ENCODE results near the gene TNIP3. TPM values are rescaled to one million over a fixed set of nuclear protein-coding genes. Genes with fewer than 3 reads are reported as not detected.

The TNIP3 gene
- total RNA-seq, 1 experiment from 2014 or later = not detected

DNA sequence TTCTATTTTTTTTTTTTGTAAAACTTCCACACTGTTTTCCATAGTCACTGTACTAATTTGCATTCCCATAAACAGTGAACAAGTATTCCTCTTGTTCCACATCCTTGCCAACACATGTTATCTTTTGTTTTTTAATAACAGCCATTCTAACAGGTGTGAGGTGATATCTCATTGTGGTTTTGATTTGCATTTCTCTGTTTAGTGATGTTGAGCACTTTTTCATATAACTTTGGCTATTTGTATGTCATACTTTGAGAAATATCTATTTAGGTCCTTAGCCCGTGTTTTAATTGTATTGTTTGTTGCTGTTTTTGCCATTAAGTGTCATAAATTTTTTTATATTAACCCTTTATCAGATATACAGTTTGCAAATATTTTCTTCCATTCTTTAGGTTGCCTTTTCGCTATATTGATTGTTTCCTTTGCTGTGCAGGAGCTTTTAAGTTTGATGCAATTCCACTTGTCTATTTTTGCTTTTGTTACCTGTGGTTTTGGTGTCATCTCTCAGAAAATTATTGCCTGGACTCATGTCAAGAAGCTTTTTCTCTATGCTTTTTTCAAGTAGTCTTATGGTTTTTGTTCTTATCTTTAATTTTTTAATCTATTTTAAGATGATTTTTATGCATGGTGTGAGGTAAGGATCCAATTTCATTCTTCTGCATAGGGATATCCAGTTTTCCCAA lies 63.9 kb downstream of the TNIP3 start:
- H3K9me3 Mint-ChIP-seq (ENCODE audit: low read depth, unreplicated experiment) = no peaks in the 10 kb centered on the region
- H3K27me3 Mint-ChIP-seq (ENCODE audit: unreplicated experiment) = no peaks in the 10 kb centered on the region
- H3K4me3 Mint-ChIP-seq (ENCODE audit: low read depth, unreplicated experiment) = no peak overlapping the region
- no peak for DNase-seq
- H3K36me3 Mint-ChIP-seq (ENCODE audit: insufficient read depth, unreplicated experiment) = no peaks in the 10 kb centered on the region
- intact Hi-C loops (cut with micrococcal nuclease; ENCODE audit: unreplicated experiment) = no loop called here
- CTCF ChIA-PET = no interaction called here
- no TSS peak for BruUV-seq (replicated peaks)
- H3K4me1 Mint-ChIP-seq (ENCODE audit: low read depth, unreplicated experiment) = no peaks in the 10 kb centered on the region
- TF ChIP-seq, protein P1, sequence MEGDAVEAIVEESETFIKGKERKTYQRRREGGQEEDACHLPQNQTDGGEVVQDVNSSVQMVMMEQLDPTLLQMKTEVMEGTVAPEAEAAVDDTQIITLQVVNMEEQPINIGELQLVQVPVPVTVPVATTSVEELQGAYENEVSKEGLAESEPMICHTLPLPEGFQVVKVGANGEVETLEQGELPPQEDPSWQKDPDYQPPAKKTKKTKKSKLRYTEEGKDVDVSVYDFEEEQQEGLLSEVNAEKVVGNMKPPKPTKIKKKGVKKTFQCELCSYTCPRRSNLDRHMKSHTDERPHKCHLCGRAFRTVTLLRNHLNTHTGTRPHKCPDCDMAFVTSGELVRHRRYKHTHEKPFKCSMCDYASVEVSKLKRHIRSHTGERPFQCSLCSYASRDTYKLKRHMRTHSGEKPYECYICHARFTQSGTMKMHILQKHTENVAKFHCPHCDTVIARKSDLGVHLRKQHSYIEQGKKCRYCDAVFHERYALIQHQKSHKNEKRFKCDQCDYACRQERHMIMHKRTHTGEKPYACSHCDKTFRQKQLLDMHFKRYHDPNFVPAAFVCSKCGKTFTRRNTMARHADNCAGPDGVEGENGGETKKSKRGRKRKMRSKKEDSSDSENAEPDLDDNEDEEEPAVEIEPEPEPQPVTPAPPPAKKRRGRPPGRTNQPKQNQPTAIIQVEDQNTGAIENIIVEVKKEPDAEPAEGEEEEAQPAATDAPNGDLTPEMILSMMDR (IDR thresholded peaks at IDR 0.05; ENCODE audit: unreplicated experiment) = no peak
- H3K27ac Mint-ChIP-seq (ENCODE audit: unreplicated experiment) = no peak overlapping the region

DNA sequence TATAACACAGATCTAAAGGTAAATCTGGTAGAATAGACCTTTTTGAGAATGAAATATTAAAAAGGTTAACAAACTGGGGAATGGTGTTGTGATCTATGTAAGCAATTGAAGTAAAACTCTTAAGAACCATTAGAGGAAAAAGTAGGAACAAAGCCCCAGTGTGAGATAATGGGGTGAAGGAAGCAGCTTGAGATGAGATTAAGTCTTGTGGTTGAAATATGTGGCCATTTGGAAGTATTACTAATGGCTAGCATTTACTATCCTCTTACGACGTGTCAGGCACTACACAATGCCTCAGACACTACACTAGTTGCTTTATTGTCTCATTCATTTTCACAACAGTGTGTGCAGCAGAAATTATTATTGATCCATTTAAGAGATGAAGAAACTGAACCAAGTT lies 65.9 kb downstream of the TNIP3 start:
- no peaks in the 10 kb centered on the region for H3K4me1 Mint-ChIP-seq (ENCODE audit: low read depth, unreplicated experiment)
- no peak overlapping the region for H3K27ac Mint-ChIP-seq (ENCODE audit: unreplicated experiment)
- no peaks in the 10 kb centered on the region for H3K27me3 Mint-ChIP-seq (ENCODE audit: unreplicated experiment)
- CTCF ChIA-PET = no interaction called here
- DNase-seq = no peak
- H3K4me3 Mint-ChIP-seq (ENCODE audit: low read depth, unreplicated experiment) = no peak overlapping the region
- TF ChIP-seq, protein P1 (IDR thresholded peaks at IDR 0.05; ENCODE audit: unreplicated experiment) = no peak
- H3K36me3 Mint-ChIP-seq (ENCODE audit: insufficient read depth, unreplicated experiment) = no peaks in the 10 kb centered on the region
- no TSS peak for BruUV-seq (replicated peaks)
- no peaks in the 10 kb centered on the region for H3K9me3 Mint-ChIP-seq (ENCODE audit: low read depth, unreplicated experiment)
- intact Hi-C loops (cut with micrococcal nuclease; ENCODE audit: unreplicated experiment) = loop anchor here (10.0 kb wide), 1 partner anchor 207 kb away; no protein-coding TSS in a partner anchor

DNA sequence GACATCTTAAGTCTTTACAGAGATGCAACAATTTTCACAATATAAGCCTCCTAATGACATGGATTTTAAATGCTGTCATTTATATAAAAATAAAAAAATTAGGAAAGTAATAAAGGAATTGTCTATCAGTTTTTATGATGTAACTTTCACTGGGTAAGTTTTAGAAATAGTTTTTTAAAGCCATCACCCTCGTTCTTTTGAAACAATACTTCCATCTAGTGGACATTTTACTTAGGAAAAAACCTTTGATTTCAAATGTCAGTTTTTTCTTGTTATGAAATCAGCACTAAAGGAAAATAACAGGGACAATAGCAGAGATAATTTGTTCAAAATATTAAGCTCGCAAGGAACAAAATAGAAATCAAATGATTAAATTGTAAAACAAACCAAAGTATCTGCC lies 67.5 kb downstream of the TNIP3 start:
- Mint-ChIP-seq H3K4me3 (ENCODE audit: low read depth, unreplicated experiment) (no peak overlapping the region), H3K36me3 (ENCODE audit: insufficient read depth, unreplicated experiment) (no peaks in the 10 kb centered on the region), H3K27me3 (ENCODE audit: unreplicated experiment) (no peaks in the 10 kb centered on the region), H3K9me3 (ENCODE audit: low read depth, unreplicated experiment) (no peaks in the 10 kb centered on the region), H3K4me1 (ENCODE audit: low read depth, unreplicated experiment) (no peaks in the 10 kb centered on the region), H3K27ac (ENCODE audit: unreplicated experiment) (no peak overlapping the region)
- no TSS peak for BruUV-seq (replicated peaks)
- no peak for DNase-seq
- TF ChIP-seq, protein P1 (IDR thresholded peaks at IDR 0.05; ENCODE audit: unreplicated experiment) = peak; percentile 17
- intact Hi-C loops (cut with micrococcal nuclease; ENCODE audit: unreplicated experiment) = loop anchor here (1.0 to 10.0 kb wide), 5 partner anchors 172 to 1025 kb away; no protein-coding TSS in a partner anchor
- CTCF ChIA-PET = no interaction called here

DNA sequence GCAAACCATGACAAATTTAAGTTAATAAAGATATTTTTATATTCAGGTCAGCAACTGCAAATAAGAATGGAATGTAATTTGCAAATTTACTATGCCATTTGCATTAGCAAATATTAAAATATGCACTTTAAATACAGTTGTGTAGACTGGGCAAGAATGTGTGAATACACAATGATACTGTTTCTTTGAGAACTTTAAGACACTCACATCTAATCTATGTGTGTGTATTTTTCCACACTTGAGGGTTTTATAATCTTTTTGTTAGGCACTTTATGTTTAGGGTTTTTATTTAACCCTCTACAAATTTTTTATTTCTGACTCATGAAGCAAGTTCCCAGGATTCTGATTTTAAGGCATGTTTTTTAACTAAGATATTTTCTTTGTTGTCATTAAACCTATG lies 67.9 kb downstream of the TNIP3 start:
- Mint-ChIP-seq H3K4me3 (ENCODE audit: low read depth, unreplicated experiment) (no peak overlapping the region), H3K4me1 (ENCODE audit: low read depth, unreplicated experiment) (no peaks in the 10 kb centered on the region), H3K27ac (ENCODE audit: unreplicated experiment) (no peak overlapping the region), H3K27me3 (ENCODE audit: unreplicated experiment) (no peaks in the 10 kb centered on the region), H3K36me3 (ENCODE audit: insufficient read depth, unreplicated experiment) (no peaks in the 10 kb centered on the region), H3K9me3 (ENCODE audit: low read depth, unreplicated experiment) (no peaks in the 10 kb centered on the region)
- DNase-seq = no peak
- intact Hi-C loops (cut with micrococcal nuclease; ENCODE audit: unreplicated experiment) = loop anchor here (1.0 to 10.0 kb wide), 4 partner anchors 172 to 1025 kb away; no protein-coding TSS in a partner anchor
- no TSS peak for BruUV-seq (replicated peaks)
- CTCF ChIA-PET = no interaction called here
- TF ChIP-seq, protein P1 (IDR thresholded peaks at IDR 0.05; ENCODE audit: unreplicated experiment) = no peak

All from Calu3 (cell line).